T-helper 1 cell treated with Interleukin-12 subunit alpha and Interleukin-12 subunit beta and Interleukin-4 antibody, amounts not matched to agents 30 μg/mL and 1 μg/mL, for 36 hours (primary cell): ENCODE results near the gene ELK1.
"Not testable (repeated sequence)": the region's sequence is repeated elsewhere in the genome, so short reads cannot be mapped to it uniquely, and the experiment has no call there.

Experiments used
- H3K27ac Mint-ChIP-seq: one replicate; pipeline ENCODE4 v1.8.0; 2021; ENCODE audit warnings: mild to moderate bottlenecking, mixed read lengths
- H3K27me3 Mint-ChIP-seq: one replicate; pipeline ENCODE4 v1.8.0; 2021; ENCODE audit warnings: low read depth, mixed read lengths
- H3K36me3 Mint-ChIP-seq: one replicate; pipeline ENCODE4 v1.8.0; 2021; ENCODE audit warnings: low read depth, mixed read lengths
- H3K4me1 Mint-ChIP-seq: one replicate; pipeline ENCODE4 v1.8.0; 2021; ENCODE audit warnings: low read depth, mixed read lengths
- H3K4me3 Mint-ChIP-seq: one replicate; pipeline ENCODE4 v1.8.0; 2021; ENCODE audit warnings: mild to moderate bottlenecking, moderate library complexity, mixed read lengths
- H3K9me3 Mint-ChIP-seq: one replicate; pipeline ENCODE4 v1.8.0; 2021; ENCODE audit warnings: mixed read lengths

Gene ELK1, protein sequence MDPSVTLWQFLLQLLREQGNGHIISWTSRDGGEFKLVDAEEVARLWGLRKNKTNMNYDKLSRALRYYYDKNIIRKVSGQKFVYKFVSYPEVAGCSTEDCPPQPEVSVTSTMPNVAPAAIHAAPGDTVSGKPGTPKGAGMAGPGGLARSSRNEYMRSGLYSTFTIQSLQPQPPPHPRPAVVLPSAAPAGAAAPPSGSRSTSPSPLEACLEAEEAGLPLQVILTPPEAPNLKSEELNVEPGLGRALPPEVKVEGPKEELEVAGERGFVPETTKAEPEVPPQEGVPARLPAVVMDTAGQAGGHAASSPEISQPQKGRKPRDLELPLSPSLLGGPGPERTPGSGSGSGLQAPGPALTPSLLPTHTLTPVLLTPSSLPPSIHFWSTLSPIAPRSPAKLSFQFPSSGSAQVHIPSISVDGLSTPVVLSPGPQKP

GRCh38 chrX:47650164-47651042 is at the start of gene ELK1:
TSS of gene ELK1 (minus strand) at chrX:47650563. CDS start at chrX:47641441, 9,122 bp downstream.
- Mint-ChIP-seq H3K4me1 (peaks cover 41% of the 10 kb centered on the region), H3K36me3 (peaks cover 40% of the 10 kb centered on the region), H3K4me3 (peak within 1 kb of the TSS; percentile 93), H3K27ac (peak within 1 kb of the TSS; percentile 96), H3K9me3 (no peaks in the 10 kb centered on the region), H3K27me3 (no peaks in the 10 kb centered on the region)

GRCh38 chrX:47697181-47697580 is 46.8 kb upstream of the ELK1 start:
- Mint-ChIP-seq H3K4me3 (no peak overlapping the region), H3K36me3 (no peaks in the 10 kb centered on the region), H3K9me3 (no peaks in the 10 kb centered on the region), H3K27ac (no peak overlapping the region), H3K27me3 (peaks cover 3% of the 10 kb centered on the region), H3K4me1 (no peaks in the 10 kb centered on the region)

- H3K4me1 Mint-ChIP-seq: no peaks in the 10 kb centered on the region
- no peaks in the 10 kb centered on the region for H3K9me3 Mint-ChIP-seq
- H3K27me3 Mint-ChIP-seq: peaks cover 12% of the 10 kb centered on the region
- H3K4me3 Mint-ChIP-seq: no peak overlapping the region
- no peak overlapping the region for H3K27ac Mint-ChIP-seq
- no peaks in the 10 kb centered on the region for H3K36me3 Mint-ChIP-seq
These were observed 39.8 kb upstream of the ELK1 start for GRCh38 chrX:47690175-47690574.

GRCh38 chrX:47687263-47687662 is 36.9 kb upstream of the ELK1 start:
- H3K36me3 Mint-ChIP-seq: no peaks in the 10 kb centered on the region
- peaks cover 3% of the 10 kb centered on the region for H3K4me1 Mint-ChIP-seq
- H3K9me3 Mint-ChIP-seq: no peaks in the 10 kb centered on the region
- no peak overlapping the region for H3K4me3 Mint-ChIP-seq
- H3K27me3 Mint-ChIP-seq: peaks cover 16% of the 10 kb centered on the region
- no peak overlapping the region for H3K27ac Mint-ChIP-seq

DNA sequence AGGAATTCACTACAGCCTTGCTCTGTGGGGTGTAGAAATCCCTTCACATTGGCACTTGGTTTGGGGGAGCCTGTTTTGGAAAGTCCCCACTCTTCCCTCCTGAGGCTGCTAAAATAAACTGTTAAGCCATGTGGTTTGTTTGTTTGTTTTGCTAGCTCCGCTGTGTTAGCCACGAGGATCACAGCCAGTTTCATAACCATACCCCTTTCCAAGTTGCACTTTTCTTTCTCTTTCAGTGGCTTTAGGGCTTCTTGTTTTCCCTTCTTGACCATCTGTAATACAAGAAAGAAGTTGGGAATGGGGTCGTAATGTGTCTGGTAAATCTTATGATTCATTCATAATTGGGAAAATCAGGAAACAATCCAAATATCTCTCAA is 33.5 kb upstream of the ELK1 start:
- H3K36me3 Mint-ChIP-seq: no peaks in the 10 kb centered on the region
- no peak overlapping the region for H3K4me3 Mint-ChIP-seq
- peaks cover 23% of the 10 kb centered on the region for H3K27me3 Mint-ChIP-seq
- peaks cover 3% of the 10 kb centered on the region for H3K4me1 Mint-ChIP-seq
- H3K27ac Mint-ChIP-seq: no peak overlapping the region
- H3K9me3 Mint-ChIP-seq: no peaks in the 10 kb centered on the region

GRCh38 chrX:47683184-47683828 is 32.9 kb upstream of the ELK1 start:
- Mint-ChIP-seq H3K36me3 (no peaks in the 10 kb centered on the region), H3K4me3 (no peak overlapping the region), H3K27me3 (peaks cover 24% of the 10 kb centered on the region), H3K9me3 (no peaks in the 10 kb centered on the region), H3K4me1 (peaks cover 3% of the 10 kb centered on the region), H3K27ac (no peak overlapping the region)

DNA sequence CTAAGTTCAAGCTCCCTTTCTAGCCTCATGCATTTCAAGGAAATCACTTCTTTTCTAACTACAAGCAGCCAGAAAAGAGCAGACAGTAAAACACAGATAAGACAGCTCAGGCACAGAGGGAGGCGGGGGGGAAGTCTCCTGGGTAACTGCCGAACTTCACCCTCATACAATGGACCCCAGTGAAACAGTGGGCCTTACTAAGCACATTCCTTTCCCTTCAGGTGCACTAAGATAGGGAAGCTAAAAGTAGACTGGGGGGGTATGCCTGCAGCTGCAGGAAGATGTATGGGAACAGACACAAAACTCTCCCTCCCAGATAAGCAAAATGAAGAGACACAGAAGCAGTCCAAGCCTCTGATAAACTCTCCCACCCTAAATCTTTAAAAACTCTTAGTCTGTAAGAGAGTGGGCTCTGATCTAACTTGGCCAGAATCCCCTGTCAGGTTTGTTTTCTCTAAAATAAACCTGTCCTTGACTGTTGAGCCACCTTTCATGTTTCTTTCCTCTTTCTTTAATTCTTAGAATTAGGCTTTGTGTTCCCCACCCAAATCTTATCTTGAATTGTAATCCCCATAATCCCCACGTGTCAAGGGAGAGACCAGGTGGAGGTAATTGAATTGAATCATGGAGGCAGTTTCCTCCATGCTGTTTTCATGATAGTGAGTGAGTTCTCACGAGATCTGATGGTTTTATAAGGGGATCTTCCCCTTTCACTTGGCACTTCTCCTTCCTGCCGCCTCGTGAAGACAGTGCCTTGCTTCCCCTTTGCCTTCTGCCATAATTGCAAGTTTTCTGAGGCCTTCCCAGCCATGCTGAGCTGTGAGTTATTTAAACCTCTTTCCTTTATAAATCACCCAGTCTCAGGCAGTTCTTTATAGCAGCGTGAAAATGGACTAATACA is 25.8 kb upstream of the ELK1 start:
- H3K4me3 Mint-ChIP-seq, H3K27ac Mint-ChIP-seq, H3K4me1 Mint-ChIP-seq, H3K9me3 Mint-ChIP-seq, H3K36me3 Mint-ChIP-seq: not testable (repeated sequence)
- peaks cover 16% of the 10 kb centered on the region for H3K27me3 Mint-ChIP-seq

DNA sequence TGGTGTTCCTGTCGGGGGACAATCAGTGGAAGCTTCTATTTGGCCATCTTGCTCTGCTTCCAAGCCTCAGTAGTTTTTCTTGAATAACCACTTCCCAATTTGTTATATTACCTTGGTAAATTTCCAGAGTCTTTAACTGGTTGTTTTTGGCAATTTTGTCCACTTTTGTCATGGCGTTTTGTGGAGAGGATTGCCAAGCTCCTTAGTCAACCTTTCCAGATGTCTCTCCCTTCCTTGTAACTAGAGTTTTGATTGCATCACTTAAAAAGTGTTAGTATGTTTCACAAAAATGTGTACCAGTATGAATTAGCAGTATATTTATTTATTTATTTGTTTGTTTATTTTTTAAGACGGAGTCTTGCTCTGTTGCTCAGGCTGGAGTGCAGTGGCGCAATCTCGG is 24.4 kb upstream of the ELK1 start:
- no peak overlapping the region for H3K4me3 Mint-ChIP-seq
- H3K4me1 Mint-ChIP-seq: no peaks in the 10 kb centered on the region
- H3K27ac Mint-ChIP-seq: no peak overlapping the region
- peaks cover 1% of the 10 kb centered on the region for H3K36me3 Mint-ChIP-seq
- peaks cover 10% of the 10 kb centered on the region for H3K27me3 Mint-ChIP-seq
- no peaks in the 10 kb centered on the region for H3K9me3 Mint-ChIP-seq

DNA sequence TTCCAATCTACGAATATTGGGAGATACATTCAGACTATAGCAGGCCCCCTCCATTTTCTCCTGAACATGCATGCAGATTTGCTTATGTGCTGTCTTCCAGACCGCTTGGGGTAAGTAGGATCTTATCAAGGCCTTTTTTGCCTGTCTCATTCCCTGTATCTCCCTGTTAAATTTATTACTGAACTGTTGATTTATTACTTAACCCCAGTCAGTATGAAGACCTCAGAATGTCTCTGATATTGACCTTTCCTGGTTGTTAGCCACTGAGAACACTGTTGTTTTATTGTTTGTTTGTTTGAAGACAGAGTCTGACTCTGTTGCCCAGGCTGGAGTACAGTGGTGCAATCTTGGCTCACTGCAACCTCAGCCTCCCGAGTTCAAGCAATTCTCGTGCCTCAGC is 15.4 kb upstream of the ELK1 start:
- not testable (repeated sequence) for H3K9me3 Mint-ChIP-seq, H3K36me3 Mint-ChIP-seq, H3K27ac Mint-ChIP-seq, H3K4me3 Mint-ChIP-seq, H3K4me1 Mint-ChIP-seq, H3K27me3 Mint-ChIP-seq

- no peaks in the 10 kb centered on the region for H3K36me3 Mint-ChIP-seq
- H3K4me1 Mint-ChIP-seq: peaks cover 9% of the 10 kb centered on the region
- H3K27me3 Mint-ChIP-seq: no peaks in the 10 kb centered on the region
- H3K4me3 Mint-ChIP-seq: no peak overlapping the region
- no peaks in the 10 kb centered on the region for H3K9me3 Mint-ChIP-seq
- no peak overlapping the region for H3K27ac Mint-ChIP-seq
These were observed 14.4 kb upstream of the ELK1 start for GRCh38 chrX:47664737-47665136.

- H3K9me3 Mint-ChIP-seq: no peaks in the 10 kb centered on the region
- peaks cover 18% of the 10 kb centered on the region for H3K4me1 Mint-ChIP-seq
- H3K36me3 Mint-ChIP-seq: peaks cover 4% of the 10 kb centered on the region
- H3K4me3 Mint-ChIP-seq: no peak overlapping the region
- no peaks in the 10 kb centered on the region for H3K27me3 Mint-ChIP-seq
- H3K27ac Mint-ChIP-seq: peak overlapping the region; percentile 81
These were observed 11.8 kb upstream of the ELK1 start for GRCh38 chrX:47662144-47662657.

GRCh38 chrX:47661539-47661938 is 11.2 kb upstream of the ELK1 start:
- Mint-ChIP-seq H3K27ac (no peak overlapping the region), H3K4me3 (no peak overlapping the region), H3K36me3 (peaks cover 7% of the 10 kb centered on the region), H3K9me3 (no peaks in the 10 kb centered on the region), H3K4me1 (peaks cover 18% of the 10 kb centered on the region), H3K27me3 (no peaks in the 10 kb centered on the region)

- Mint-ChIP-seq H3K4me3 (peak overlapping the region; percentile 89), H3K27ac (peak overlapping the region; percentile 94), H3K9me3 (no peaks in the 10 kb centered on the region), H3K36me3 (peaks cover 22% of the 10 kb centered on the region), H3K4me1 (peaks cover 25% of the 10 kb centered on the region), H3K27me3 (no peaks in the 10 kb centered on the region)
These were observed 9.0 kb upstream of the ELK1 start for GRCh38 chrX:47659421-47659726.
